GM12873 (cell line): ENCODE data around the gene MOV10L1.

ENCODE experiments used
- TF ChIP-seq, protein P1 (sequence below): IDR thresholded peaks from 2 replicates; pipeline ENCODE4 v1.5.1; 2012; ENCODE audit warnings: low read depth, mild to moderate bottlenecking, moderate library complexity, low read length, control low read depth; ENCODE audit not compliant: insufficient read depth; ENCODE audit errors: missing control alignments

The MOV10L1 gene

DNA sequence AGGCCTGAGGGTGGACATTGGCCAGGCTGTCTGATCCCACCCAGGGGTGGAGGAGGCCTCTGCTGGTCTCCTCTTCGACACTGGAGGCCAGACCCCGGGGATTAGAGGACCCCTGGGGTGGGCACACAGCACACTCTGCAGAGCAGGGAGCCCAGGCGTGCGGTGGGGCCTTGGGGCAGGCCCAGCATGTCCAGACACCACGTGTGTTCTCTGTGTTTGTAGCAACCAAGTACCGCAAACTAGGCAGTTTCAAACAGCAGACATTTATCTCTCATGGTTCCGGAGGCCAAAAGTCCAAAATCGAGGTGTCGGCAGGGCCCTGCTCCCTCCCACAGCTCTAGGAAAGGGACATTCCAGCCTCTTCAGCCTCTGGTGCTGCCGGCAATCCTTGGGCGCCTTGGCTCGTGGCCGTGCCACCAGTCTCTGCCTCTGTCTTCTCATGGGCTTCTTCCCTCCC is 82.2 kb downstream of the MOV10L1 start:
- TF ChIP-seq, protein P1, sequence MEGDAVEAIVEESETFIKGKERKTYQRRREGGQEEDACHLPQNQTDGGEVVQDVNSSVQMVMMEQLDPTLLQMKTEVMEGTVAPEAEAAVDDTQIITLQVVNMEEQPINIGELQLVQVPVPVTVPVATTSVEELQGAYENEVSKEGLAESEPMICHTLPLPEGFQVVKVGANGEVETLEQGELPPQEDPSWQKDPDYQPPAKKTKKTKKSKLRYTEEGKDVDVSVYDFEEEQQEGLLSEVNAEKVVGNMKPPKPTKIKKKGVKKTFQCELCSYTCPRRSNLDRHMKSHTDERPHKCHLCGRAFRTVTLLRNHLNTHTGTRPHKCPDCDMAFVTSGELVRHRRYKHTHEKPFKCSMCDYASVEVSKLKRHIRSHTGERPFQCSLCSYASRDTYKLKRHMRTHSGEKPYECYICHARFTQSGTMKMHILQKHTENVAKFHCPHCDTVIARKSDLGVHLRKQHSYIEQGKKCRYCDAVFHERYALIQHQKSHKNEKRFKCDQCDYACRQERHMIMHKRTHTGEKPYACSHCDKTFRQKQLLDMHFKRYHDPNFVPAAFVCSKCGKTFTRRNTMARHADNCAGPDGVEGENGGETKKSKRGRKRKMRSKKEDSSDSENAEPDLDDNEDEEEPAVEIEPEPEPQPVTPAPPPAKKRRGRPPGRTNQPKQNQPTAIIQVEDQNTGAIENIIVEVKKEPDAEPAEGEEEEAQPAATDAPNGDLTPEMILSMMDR, result no peak

DNA sequence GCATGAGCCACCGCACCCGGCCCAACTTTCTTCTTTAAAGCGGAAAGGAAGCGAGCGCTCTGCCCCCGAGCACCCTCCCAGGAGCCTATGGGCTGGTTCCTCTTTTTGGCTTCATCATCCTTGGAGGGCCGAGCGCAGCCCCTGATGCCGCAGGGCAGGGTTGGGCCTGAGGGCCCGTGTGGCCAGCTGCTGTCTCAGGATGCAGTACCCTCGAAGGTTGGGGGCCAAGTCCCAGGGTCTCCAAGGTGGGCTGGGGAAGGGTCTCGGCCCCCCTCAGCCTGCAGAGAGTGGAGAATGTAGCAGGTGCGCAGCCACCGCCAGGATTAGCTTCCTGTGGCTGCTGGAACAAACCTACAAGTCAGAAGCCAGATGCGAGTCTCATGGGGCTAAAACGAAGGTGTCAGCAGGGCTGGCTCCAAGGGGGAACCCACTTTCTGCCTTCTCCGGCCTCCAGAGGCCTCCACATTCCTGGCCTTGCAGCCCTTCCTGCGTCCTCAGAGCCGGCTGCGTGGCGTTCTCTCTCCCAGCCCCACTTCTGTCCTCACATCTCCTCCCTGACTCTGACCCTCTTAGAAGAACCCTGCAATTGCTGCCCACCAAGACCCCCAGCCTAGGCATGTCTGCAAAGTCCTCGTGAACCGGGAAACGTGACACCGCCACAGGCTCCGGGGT is 83.6 kb downstream of the MOV10L1 start:
- TF ChIP-seq, protein P1, result no peak

DNA sequence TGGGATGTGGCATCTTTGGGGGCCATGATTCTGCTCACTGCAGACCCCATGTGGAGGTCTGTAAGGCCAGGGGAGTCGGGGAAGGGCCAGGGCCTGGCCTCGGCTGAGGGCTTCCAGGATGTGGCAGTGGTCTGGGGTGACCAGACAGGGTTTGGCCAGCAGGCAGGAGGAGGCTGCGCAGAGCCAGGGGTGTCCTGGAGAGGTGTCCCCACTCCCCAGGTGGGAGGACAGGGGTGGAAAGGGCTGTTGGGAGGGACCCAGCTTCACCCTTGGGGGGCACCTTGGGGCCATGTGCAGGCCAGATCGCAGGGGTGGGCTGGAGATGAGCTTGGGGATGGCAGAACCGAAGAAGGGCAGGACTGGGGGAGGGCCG is 84.2 kb downstream of the MOV10L1 start:
- TF ChIP-seq, protein P1, result no peak

DNA sequence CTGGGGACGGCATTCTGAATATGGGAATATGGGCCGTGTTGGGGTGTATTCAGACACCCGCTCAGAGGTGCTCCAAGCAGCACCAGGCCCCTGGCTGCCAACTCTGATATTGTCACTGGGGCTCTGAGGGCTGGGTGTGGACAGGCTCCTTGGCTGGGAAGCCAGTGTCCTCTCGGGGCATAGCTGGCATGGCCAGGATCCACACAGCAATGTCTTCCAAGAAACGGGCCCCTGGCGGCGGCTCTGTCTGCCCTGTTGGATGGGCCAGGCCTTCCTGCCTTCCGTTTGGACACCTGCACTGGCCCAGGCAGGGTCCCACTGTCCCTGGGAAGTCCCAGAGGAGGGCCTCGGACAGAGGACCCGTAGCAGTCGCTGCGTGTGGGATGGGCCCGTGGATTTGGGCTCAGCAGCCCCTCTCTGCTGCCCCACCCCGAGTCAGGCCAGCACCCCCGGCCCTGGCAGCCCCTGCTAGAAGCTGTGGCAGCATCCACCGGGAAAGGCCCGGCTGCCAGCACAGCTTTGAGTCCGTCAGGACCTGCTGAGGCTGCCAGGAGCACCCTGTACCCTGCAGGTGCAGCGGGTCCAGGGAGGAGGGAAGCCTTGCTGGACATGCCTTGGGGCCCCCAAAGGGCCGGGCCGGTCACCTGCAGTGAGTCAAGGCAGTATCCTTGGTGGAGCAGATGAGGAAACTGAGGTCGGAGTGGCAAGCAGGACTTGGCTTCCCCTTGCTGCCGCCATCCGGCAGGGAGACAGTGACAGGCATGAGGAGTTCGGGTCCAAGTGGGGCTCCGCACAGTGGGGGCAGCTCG is 84.8 kb downstream of the MOV10L1 start:
- TF ChIP-seq, protein P1, result no peak

DNA sequence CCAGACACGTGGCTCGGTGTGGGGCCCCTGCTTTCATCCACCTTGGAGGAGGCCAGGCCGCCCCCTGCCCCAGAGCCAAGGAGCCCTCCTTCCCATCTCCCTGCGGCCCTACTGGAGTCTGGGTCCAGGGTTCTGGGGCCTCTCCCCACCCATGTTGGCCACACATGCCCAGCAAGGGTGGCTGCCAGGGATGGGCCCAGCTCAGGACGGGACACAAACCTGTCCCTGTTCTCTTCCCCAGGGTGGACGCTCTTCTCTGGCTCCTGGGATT is 85.3 kb downstream of the MOV10L1 start:
- TF ChIP-seq, protein P1, result no peak

DNA sequence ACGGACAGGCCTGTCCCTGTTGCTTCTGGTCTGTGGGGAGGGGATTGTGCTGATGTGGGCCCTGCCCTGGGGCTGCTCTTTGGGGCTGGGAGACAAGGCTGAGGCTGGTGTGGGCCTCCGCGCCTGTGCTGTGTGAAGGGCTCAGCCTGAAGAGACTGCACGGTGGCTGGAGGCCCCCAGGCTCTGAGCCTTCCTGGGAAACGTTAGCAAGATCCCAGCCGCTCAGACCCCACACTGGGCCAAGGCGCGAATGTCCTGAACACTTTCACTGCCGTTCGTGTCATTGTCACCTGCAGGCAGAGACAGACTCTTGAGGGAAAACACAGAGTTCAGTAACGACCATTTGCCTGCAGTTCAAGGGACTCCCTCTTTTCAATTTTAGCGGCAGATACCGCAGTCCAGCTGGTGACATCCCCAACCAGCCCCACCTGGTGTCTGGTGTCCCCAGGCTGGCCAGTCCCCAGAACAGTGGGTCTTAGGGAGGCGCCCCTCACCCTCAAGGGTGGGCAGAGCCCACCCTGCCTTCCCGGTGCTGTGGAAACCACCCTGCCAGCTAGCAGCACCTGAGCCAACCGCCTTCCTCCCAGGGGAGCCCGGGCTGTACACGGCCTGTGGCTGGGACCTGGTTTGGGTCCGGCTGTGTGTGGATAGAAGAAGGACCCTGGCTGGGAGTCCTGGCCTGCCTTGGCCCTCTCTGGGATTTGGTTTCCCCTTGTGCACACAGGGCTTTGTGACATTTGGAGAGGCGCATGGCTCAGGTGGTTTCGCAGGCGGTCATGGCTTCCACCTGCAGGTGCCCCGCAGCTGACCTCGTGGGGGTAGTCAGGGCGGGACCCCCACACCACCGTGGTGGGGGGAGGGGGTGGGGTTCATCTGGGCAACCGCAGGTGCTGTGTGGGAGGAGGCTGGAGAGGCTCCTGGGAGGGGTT is 86.4 kb downstream of the MOV10L1 start:
- TF ChIP-seq, protein P1, result no peak

DNA sequence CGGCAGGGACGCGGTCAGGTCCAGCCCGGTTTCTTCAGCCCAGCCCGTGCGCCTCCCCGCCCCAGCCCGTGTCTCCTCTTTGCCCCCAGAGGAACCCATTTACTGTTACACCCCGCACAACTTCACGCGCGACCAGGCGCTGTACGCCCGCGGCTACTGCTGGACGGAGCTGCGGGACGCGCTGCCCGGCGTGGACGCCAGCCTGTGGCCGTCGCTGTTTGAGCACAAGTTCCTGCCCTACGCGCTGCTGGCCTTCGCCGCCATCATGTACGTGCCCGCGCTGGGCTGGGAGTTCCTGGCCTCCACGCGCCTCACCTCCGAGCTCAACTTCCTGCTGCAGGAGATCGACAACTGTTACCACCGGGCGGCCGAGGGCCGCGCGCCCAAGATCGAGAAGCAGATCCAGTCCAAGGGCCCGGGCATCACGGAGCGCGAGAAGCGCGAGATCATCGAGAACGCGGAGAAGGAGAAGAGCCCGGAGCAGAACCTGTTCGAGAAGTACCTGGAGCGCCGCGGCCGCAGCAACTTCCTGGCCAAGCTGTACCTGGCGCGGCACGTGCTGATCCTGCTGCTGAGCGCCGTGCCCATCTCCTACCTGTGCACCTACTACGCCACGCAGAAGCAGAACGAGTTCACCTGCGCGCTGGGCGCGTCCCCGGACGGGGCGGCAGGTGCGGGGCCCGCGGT is 87.2 kb downstream of the MOV10L1 start:
- TF ChIP-seq, protein P1, result no peak
